CD4-positive, alpha-beta T cell treated with Interleukin-6 for 4 hours (primary cell): ENCODE measurements around the gene SPATA31D3.
"Not testable (repeated sequence)": the region's sequence is repeated elsewhere in the genome, so short reads cannot be mapped to it uniquely, and the experiment has no call there.

Experiments
- DNase-seq: peaks from one replicate; pipeline ENCODE4 v3.0.0-alpha.2; 2020; ENCODE audit warnings: mixed read lengths

SPATA31D3 gene

GRCh38 chr9:81943393-81943792 lies at the start of gene SPATA31D3:
Gene SPATA31D3 (plus strand): TSS chr9:81943500. CDS start chr9:81943586, 86 bp downstream.
- not testable (repeated sequence) for DNase-seq

- no peak for DNase-seq
Measured at GRCh38 chr9:81893929-81894328, 49.4 kb upstream of the SPATA31D3 start.

- no peak for DNase-seq
Measured at GRCh38 chr9:81894891-81895290, 48.4 kb upstream of the SPATA31D3 start.

GRCh38 chr9:81896070-81896469 lies 47.2 kb upstream of the SPATA31D3 start:
- DNase-seq: no peak

- no peak for DNase-seq
Measured at GRCh38 chr9:81898851-81899250, 44.4 kb upstream of the SPATA31D3 start.

GRCh38 chr9:81902196-81902595 lies 41.1 kb upstream of the SPATA31D3 start:
- no peak for DNase-seq

- DNase-seq: no peak
Measured at GRCh38 chr9:81902626-81903025, 40.7 kb upstream of the SPATA31D3 start.

- DNase-seq: no peak
Measured at GRCh38 chr9:81906671-81907070, 36.6 kb upstream of the SPATA31D3 start.

GRCh38 chr9:81912135-81912534 lies 31.2 kb upstream of the SPATA31D3 start:
- no peak for DNase-seq

GRCh38 chr9:81915801-81916505 lies 27.3 kb upstream of the SPATA31D3 start:
- no peak for DNase-seq

- not testable (repeated sequence) for DNase-seq
Measured at GRCh38 chr9:81918507-81918906, 24.8 kb upstream of the SPATA31D3 start.

- DNase-seq: not testable (repeated sequence)
Measured at GRCh38 chr9:81928305-81928704, 15.0 kb upstream of the SPATA31D3 start, which contains the start of gene SPATA31D4. Gene SPATA31D4 (plus strand): TSS chr9:81928428. CDS start chr9:81928514, 86 bp downstream.

GRCh38 chr9:81930147-81930546 lies 13.2 kb upstream of the SPATA31D3 start:
- not testable (repeated sequence) for DNase-seq

- not testable (repeated sequence) for DNase-seq
Measured at GRCh38 chr9:81933547-81933946, 9.8 kb upstream of the SPATA31D3 start.

GRCh38 chr9:81948650-81949049 lies 5.3 kb downstream of the SPATA31D3 start:
- DNase-seq: not testable (repeated sequence)

- DNase-seq: no peak
Measured at GRCh38 chr9:81953096-81953495, 9.8 kb downstream of the SPATA31D3 start.

- no peak for DNase-seq
Measured at GRCh38 chr9:81955625-81956024, 12.3 kb downstream of the SPATA31D3 start.

GRCh38 chr9:81964218-81965171 lies 21.2 kb downstream of the SPATA31D3 start:
- no peak for DNase-seq

- DNase-seq: no peak
Measured at GRCh38 chr9:81968026-81968425, 24.7 kb downstream of the SPATA31D3 start.

- DNase-seq: no peak
Measured at GRCh38 chr9:81969971-81970370, 26.7 kb downstream of the SPATA31D3 start.

- DNase-seq: no peak
Measured at GRCh38 chr9:81971727-81972126, 28.4 kb downstream of the SPATA31D3 start.

- DNase-seq: no peak
Measured at GRCh38 chr9:81974764-81975163, 31.5 kb downstream of the SPATA31D3 start.

GRCh38 chr9:81976351-81976750 lies 33.1 kb downstream of the SPATA31D3 start:
- no peak for DNase-seq

- DNase-seq: no peak
Measured at GRCh38 chr9:81979196-81979595, 35.9 kb downstream of the SPATA31D3 start.
